Stimulated activated CD8-positive, alpha-beta memory T cell treated with anti-CD3 and anti-CD28 coated beads, Interleukin-15, amount 100 ng/mL, for 24 hours (primary cell): Measurements from ENCODE around the gene PTPRD.
"Not testable (repeated sequence)": the region's sequence is repeated elsewhere in the genome, so short reads cannot be mapped to it uniquely, and the experiment has no call there.

ENCODE experiments used
- DNase-seq: peaks from one replicate; pipeline ENCODE4 v3.0.0-alpha.2; 2020; ENCODE audit warnings: low read depth

The PTPRD gene

GRCh38 chr9:10479172-10479571 lies 133.6 kb downstream of the PTPRD start:
- DNase-seq, result no peak

- not testable (repeated sequence) for DNase-seq
Observed at GRCh38 chr9:10449201-10449617, 163.6 kb downstream of the PTPRD start.

DNA sequence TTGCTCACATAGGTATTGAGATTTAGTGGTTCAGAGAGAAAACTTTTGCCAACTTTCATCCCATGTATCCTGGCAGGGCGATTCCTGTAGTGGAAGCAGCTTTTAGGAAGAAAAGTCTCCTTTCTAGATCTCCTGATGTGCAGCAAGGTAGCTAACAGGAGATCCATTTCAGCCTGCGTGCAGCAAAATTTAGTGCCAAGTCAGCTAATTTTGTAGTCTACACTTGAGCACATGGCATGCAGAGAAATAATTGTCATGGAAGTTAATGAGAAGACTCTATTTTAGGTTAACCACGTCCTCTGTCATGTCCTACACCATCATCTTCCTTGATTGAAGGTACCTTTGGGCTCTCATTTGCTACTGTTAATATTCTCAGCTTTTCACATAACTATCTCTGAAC lies 165.8 kb downstream of the PTPRD start:
- DNase-seq, result no peak

GRCh38 chr9:10443868-10444204 lies 169.0 kb downstream of the PTPRD start:
- no peak for DNase-seq

GRCh38 chr9:10443181-10443867 lies 169.5 kb downstream of the PTPRD start:
- no peak for DNase-seq

DNA sequence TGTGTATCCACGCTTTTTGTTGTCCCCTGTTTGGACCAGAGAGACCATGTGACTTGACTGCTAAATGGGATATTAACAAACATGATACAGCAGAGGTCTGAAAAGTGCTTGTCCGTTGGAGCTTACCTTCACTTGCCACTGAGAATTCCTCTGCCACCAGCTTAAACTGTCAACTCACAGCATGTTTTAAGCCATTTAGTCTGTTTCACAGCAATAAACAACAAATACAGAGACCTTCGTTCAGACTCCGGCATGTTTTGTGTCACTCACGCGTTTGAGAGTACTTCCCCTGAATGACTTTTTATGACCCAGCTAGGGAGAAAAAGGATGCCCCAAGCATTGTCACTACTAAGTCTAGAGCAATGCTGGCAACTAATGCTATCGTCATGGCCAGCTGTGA lies 173.8 kb downstream of the PTPRD start:
- no peak for DNase-seq

GRCh38 chr9:10436756-10437155 lies 176.0 kb downstream of the PTPRD start:
- no peak for DNase-seq

- no peak for DNase-seq
Observed at GRCh38 chr9:10434412-10434811, 178.4 kb downstream of the PTPRD start.

GRCh38 chr9:10411272-10411671 lies 201.5 kb downstream of the PTPRD start:
- no peak for DNase-seq

- DNase-seq, result no peak
Observed at GRCh38 chr9:10403283-10403682, 209.5 kb downstream of the PTPRD start.

DNA sequence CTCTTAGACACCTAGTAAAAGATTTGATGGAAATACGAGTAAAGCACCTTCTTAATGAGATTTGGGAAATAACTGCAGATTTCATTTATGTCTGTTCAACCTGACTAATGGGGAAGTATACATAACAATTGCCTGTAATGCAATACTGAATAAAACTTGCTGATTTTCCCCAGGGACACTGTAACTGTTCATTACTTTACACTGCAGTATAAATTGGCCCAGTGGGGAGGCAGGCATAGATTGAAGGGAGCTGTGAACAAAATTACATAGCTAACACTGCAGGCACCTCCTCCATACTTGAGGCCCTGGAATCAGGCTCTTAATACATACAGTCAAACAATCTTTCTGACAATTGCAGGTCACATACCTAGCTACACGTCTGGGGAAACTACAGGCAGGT lies 216.2 kb downstream of the PTPRD start:
- DNase-seq, result no peak

- DNase-seq, result no peak
Observed at GRCh38 chr9:10387282-10387681, 225.5 kb downstream of the PTPRD start.

DNA sequence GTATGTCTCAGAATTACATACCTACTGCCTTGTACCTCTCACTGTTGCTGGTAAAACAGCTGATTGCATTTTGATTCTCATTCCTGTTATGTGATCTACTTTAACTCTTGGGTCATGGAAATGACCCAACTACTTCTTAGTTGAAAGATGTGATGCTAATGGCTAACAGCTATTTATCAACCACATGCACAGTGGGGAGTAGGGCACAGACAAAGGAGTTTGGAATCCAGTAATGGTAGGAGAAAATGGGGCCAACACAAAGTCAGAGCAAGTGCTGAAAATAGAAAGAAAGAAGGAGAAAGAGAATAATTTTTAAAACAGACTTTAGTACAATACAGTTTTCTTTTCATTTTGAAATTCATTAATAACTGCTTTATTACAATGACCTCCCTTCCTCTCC lies 241.0 kb downstream of the PTPRD start:
- no peak for DNase-seq

DNA sequence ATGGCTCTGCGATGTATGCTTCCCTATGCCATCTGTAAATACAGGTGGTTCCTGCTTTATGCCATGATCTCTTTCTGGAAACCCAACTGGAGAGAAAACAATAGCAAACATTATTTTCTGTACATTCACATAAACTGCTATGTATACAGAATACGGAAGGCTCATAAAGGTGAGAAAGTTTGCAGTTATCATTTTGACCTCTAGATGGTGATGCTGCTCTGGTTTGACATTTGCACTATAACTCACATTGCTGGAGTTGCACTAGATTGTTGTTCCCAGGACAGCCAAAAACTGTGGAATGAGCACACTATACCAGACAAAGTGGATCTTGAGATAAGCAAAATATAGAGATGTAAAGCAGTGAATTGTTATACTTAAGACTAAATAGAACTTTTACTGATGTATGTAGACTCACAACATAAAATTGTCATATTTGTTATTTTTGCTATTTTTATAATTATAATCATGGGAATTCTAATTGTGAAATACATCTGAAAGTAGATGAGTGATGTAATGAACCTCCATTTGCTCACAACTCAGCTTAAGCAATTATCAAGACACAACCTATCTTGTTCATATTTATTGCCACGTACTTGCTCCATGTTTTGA lies 246.5 kb downstream of the PTPRD start:
- no peak for DNase-seq

- DNase-seq, result no peak
Observed at GRCh38 chr9:10354591-10354990, 258.2 kb downstream of the PTPRD start.

DNA sequence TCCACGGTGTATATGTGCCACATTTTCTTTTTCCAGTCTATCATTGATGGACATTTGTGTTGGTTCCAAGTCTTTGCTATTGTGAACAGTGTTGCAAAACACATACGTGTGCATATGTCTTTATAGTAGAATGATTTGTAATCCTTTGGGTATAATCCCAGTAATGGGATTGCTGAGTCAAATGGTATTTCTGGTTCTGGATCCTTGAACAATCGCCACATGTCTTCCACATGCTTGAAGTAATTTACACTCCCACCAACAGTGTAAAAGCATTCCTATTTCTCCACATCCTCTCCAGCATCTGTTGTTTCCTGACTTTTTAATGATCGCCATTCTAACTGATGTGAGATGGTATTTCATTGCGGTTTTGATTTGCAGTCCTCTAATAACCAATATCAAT lies 267.2 kb downstream of the PTPRD start:
- not testable (repeated sequence) for DNase-seq

DNA sequence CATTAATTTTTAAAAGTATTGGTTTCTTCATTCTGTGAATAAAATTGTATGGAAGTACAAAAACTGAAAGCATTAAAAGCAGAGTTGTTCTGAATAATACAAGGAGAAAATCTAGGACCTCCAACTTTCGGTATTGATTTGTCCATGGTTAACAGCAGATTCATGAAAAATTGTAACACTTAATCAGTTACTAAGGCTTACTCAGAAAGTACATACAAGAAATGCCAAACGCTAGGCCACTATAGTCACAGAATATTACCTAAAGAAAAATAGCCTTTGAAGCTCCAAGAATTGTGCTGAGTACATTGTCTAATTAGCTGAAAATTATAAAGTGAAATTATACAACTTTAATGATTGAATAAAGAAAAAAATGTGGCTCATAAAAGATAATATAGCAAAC lies 271.7 kb downstream of the PTPRD start:
- no peak for DNase-seq

GRCh38 chr9:10339152-10339551 lies 273.6 kb downstream of the PTPRD start:
- DNase-seq, result no peak

GRCh38 chr9:10331157-10331556 lies 281.6 kb downstream of the PTPRD start:
- no peak for DNase-seq

DNA sequence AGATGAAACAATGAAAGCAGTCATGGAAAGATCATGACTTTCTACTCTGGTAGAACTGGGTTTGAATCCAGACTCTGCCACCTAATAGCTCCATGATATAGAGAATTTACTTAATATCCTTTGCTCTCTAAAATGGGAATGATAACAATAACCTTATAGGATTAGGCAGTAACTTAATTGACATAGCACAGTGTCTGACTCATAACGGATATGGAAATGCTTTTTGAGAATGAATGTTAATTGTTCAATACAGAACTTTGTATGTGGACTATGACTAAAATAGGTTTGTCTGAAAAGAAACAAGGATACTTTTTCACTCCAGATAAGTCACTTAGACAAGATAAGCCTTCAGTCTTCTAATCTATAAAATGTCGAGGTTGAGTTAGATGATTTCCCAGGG lies 330.7 kb downstream of the PTPRD start:
- no peak for DNase-seq

- no peak for DNase-seq
Observed at GRCh38 chr9:10274988-10275387, 337.8 kb downstream of the PTPRD start.

DNA sequence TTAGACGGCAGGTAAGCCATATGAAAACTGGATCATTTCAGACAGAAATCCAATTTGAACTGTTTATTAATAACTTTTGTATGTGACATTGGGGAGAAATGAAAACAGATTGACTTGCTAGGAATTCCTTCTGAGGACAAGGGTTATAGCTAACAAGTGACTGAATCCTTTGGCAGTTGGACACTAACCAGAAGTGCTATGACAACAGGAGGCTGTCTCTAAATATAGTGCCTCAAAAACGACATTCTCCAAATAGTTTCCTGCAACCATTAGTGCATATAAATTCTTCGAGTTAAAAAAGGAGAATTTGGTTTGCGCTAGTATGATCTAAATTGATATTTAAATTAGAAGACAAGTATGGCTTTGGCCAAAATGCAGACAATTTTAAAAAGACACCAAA lies 338.6 kb downstream of the PTPRD start:
- DNase-seq, result no peak

DNA sequence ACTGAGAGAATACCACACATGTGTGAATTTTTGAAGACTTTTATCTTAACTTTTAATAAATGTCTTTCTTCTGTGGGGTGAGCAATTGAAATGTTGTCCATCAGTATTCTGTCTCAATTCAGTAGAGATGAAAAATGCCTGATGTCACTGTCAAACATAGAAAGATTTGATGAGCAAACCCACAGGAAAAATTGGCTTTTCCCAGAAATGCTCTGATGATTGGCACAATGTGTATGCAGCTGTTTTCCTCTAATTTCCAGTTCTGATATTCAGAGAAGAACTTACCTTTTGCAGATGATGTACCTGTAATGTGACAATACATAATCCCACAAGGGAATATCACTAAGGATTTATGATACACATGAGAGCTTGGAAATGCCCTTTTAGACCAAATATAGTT lies 340.0 kb downstream of the PTPRD start:
- no peak for DNase-seq
